A549 (cell line): ENCODE results near the gene PTPN22. TPM values are rescaled to one million over a fixed set of nuclear protein-coding genes. Genes with fewer than 3 reads are reported as not detected.

Experiments used
- ATAC-seq, 2 experiments: fragments of 200-7000 bp in 1 of 2; fragments of >200 bp in 1 of 2; cut with Nextera tagmentation in 1 of 2; cut with Tn5 transposase in 1 of 2; 3 replicates each; pipeline versions ENCODE4 v1.8.0 to v1.9.1; 2018 to 2020; ENCODE audit warnings: mild to moderate bottlenecking in 1 of 2, moderate library complexity in 1 of 2
- CTCF ChIA-PET: fragments of 300-600 bp; sonication (Branson Sonifier 250); formaldehyde crosslinking; extraction: SDS; loops from one replicate; lab custom pipeline; 2021; ENCODE audit warnings: antibody characterized with exemption, inconsistent platforms; lab: Yijun Ruan, JAX
- POLR2A ChIA-PET: fragments of 350-600 bp; formaldehyde crosslinking; extraction: SDS; loops from one replicate; lab custom pipeline; 2021; ENCODE audit warnings: antibody characterized with exemption, inconsistent platforms; lab: Yijun Ruan, JAX
- DNase-seq, 2 experiments: peaks; one replicate each; pipeline versions ENCODE4 v3.0.0 to v3.0.0-alpha.2; 2011 to 2016; ENCODE audit warnings: low read depth in 1 of 2, low spot score in 1 of 2
- FAIRE-seq: peaks from 2 replicates; lab custom pipeline; 2011; peaks lifted over from hg19 to GRCh38; lab: Jason Lieb, UNC
- H3K27ac ChIP-seq, 2 experiments: fragments of >200 bp; sonication (Bioruptor Twin); formaldehyde crosslinking; 3 replicates each; pipeline ENCODE4 v1.5.1; 2016 to 2017
- H3K4me1 ChIP-seq: fragments of >200 bp; sonication (Bioruptor Twin); formaldehyde crosslinking; 3 replicates; pipeline ENCODE4 v1.6.1; 2016
- H3K4me2 ChIP-seq: fragments of >200 bp; sonication (Bioruptor Twin); formaldehyde crosslinking; 3 replicates; pipeline ENCODE4 v1.6.1; 2016
- H3K4me3 ChIP-seq: fragments of >200 bp; sonication (Bioruptor Twin); formaldehyde crosslinking; 3 replicates; pipeline ENCODE4 v1.5.1; 2016
- H3K9me3 ChIP-seq: fragments of >200 bp; sonication (Bioruptor Twin); formaldehyde crosslinking; 3 replicates; pipeline ENCODE4 v1.6.1; 2016
- CEBPB ChIP-seq, 2 experiments: fragments of >200 bp in 1 of 2; sonication (Bioruptor Twin) in 1 of 2; formaldehyde crosslinking in 1 of 2; IDR thresholded peaks; 2 replicates each; pipeline ENCODE4 v1.6.1; 2012 to 2016
- EHF ChIP-seq: fragments of 250-450 bp; sonication (Bioruptor Pico); IDR thresholded peaks from 2 replicates; pipeline ENCODE4 v1.5.0; 2020; ENCODE audit warnings: mild to moderate bottlenecking
- EP300 ChIP-seq, 2 experiments: fragments of >200 bp; sonication (Bioruptor Twin); formaldehyde crosslinking; IDR thresholded peaks; 2 replicates in 1 of 2; 3 replicates in 1 of 2; pipeline ENCODE4 v1.6.1; 2016 to 2017
- FOSB ChIP-seq: fragments of 250-450 bp; sonication (Bioruptor Pico); IDR thresholded peaks from 2 replicates; pipeline ENCODE4 v1.5.0; 2020; ENCODE audit warnings: mild to moderate bottlenecking, moderate library complexity
- FOSL2 ChIP-seq, 2 experiments: fragments of 450-650 bp in 1 of 2; fragments of >200 bp in 1 of 2; sonication (Bioruptor Twin) in 1 of 2; formaldehyde crosslinking; IDR thresholded peaks; 2 replicates each; pipeline versions ENCODE4 v1.5.0 to v1.6.1; 2016 to 2020; ENCODE audit warnings: mild to moderate bottlenecking in 1 of 2, moderate library complexity in 1 of 2
- FOXS1 ChIP-seq: fragments of 250-450 bp; sonication (Bioruptor Pico); IDR thresholded peaks from 2 replicates; pipeline ENCODE4 v1.5.0; 2020; ENCODE audit warnings: mild to moderate bottlenecking, moderate library complexity
- GATA3 ChIP-seq: IDR thresholded peaks from 2 replicates; pipeline ENCODE4 v1.6.1; 2012; ENCODE audit warnings: borderline replicate concordance
- HOXB5 ChIP-seq: fragments of 250-450 bp; sonication (Bioruptor Pico); IDR thresholded peaks from 2 replicates; pipeline ENCODE4 v1.5.0; 2020; ENCODE audit warnings: mild to moderate bottlenecking, moderate library complexity
- KDM1A ChIP-seq: fragments of 200-600 bp; sonication (generic); IDR thresholded peaks from 2 replicates; pipeline ENCODE4 v1.6.1; 2016; ENCODE audit warnings: low read depth, mild to moderate bottlenecking
- KDM5A ChIP-seq: fragments of 200-600 bp; sonication (generic); IDR thresholded peaks from 2 replicates; pipeline ENCODE4 v1.6.1; 2016; ENCODE audit warnings: antibody characterized with exemption, mild to moderate bottlenecking
- MYC ChIP-seq: IDR thresholded peaks from 2 replicates; pipeline ENCODE4 v1.6.1; 2012; ENCODE audit warnings: mild to moderate bottlenecking, inconsistent platforms, low read length, improper control_type of control experiment, borderline replicate concordance
- PHF8 ChIP-seq: fragments of 200-600 bp; sonication (generic); IDR thresholded peaks from 2 replicates; pipeline ENCODE4 v1.6.1; 2016; ENCODE audit warnings: low read depth, mild to moderate bottlenecking, antibody characterized with exemption, moderate library complexity, borderline replicate concordance
- POLR2A ChIP-seq: IDR thresholded peaks from 2 replicates; pipeline ENCODE4 v1.6.1; 2012; ENCODE audit warnings: mild to moderate bottlenecking, low read length
- POLR2AphosphoS2 ChIP-seq: conservative IDR thresholded peaks from 2 replicates; pipeline ENCODE4 v1.6.1; 2012; ENCODE audit warnings: low read length, improper control_type of control experiment, inconsistent platforms
- RCOR1 ChIP-seq: fragments of 150-350 bp; IDR thresholded peaks from 2 replicates; pipeline ENCODE4 v1.6.1; 2014; ENCODE audit warnings: antibody characterized with exemption, low read length, low read depth
- RFX5 ChIP-seq: fragments of 450-650 bp; IDR thresholded peaks from 2 replicates; pipeline ENCODE4 v1.7.1; 2014; ENCODE audit warnings: antibody characterized with exemption, mild to moderate bottlenecking, moderate library complexity
- TFCP2L1 ChIP-seq: fragments of 250-450 bp; sonication (Bioruptor Pico); IDR thresholded peaks from 2 replicates; pipeline ENCODE4 v1.5.0; 2021; ENCODE audit warnings: mild to moderate bottlenecking
- TP53 ChIP-seq: fragments of 250-450 bp; sonication (Bioruptor Pico); IDR thresholded peaks from 2 replicates; pipeline ENCODE4 v1.5.0; 2021; ENCODE audit warnings: mild to moderate bottlenecking, moderate library complexity
- ZFP36 ChIP-seq: fragments of 450-650 bp; IDR thresholded peaks from 2 replicates; pipeline ENCODE4 v1.6.1; 2014; ENCODE audit warnings: borderline replicate concordance; ENCODE audit not compliant: partially characterized antibody
- ZNF302 ChIP-seq: fragments of 250-450 bp; sonication (Bioruptor Pico); IDR thresholded peaks from 2 replicates; pipeline ENCODE4 v1.9.0; 2021; ENCODE audit warnings: inconsistent platforms, mild to moderate bottlenecking, moderate library complexity
- WGBS: methylation state at CpG from one replicate; pipeline ENCODE4 v1.1.6; 2017; ENCODE audit errors: missing lambda C conversion rate; 5-methylcytosine and 5-hydroxymethylcytosine counted together
- polyA plus RNA-seq, 4 experiments: library from polyadenylated mRNA; depleted of rRNA in 3 of 4; stranded (reverse); fragments of >200 nt; fragmentation: RNase III in 1 of 4; extraction: RNeasy Plus Mini Kit Qiagen cat#74134 plus additional on column Dnase treatment in 1 of 4; gene quantifications; 2 replicates in 3 of 4; 3 replicates in 1 of 4; pipeline ENCODE4 v1.2.3, GENCODE V29; 2011 to 2017
- TF ChIP-seq, protein P1 (sequence below): IDR thresholded peaks from 2 replicates; pipeline ENCODE4 v1.6.1; 2012; ENCODE audit warnings: low read depth, borderline replicate concordance
- TF ChIP-seq, protein P2 (sequence below): fragments of 450-650 bp; IDR thresholded peaks from 2 replicates; pipeline ENCODE4 v1.6.1; 2014; ENCODE audit warnings: antibody characterized with exemption
- TF ChIP-seq, protein P3 (sequence below): fragments of 200-600 bp; sonication (generic); IDR thresholded peaks from 2 replicates; pipeline ENCODE4 v1.6.1; 2016; ENCODE audit warnings: antibody characterized with exemption, mild to moderate bottlenecking, moderate library complexity

PTPN22 gene
- polyA plus RNA-seq, 2 of the 4 experiments (the other 2 are of a cell fraction), result not detected

GRCh38 chr1:113802367-113803007, 69.0 kb downstream of the PTPN22 start:
- ChIA-PET CTCF (no interaction called here), POLR2A (no interaction called here)
- Histone ChIP-seq H3K27ac (no peak overlapping the region), H3K4me2 (no peak overlapping the region), H3K4me1 (peaks cover 16% of the 10 kb centered on the region), H3K4me3 (no peak overlapping the region), H3K9me3 (no peaks in the 10 kb centered on the region)
- 97% methylated on average over 3 of the region's 3 CpGs for WGBS
- FAIRE-seq (no peak), DNase-seq (no peak), ATAC-seq (no peak)
- TF ChIP-seq FOSB (CRISPR knock-in tag) (no peak), POLR2AphosphoS2 (no peak), TFCP2L1 (CRISPR knock-in tag) (no peak), KDM1A (no peak), MYC (no peak), FOSL2 (IDR thresholded peaks at IDR 0.05) (no peak), FOSL2 (CRISPR knock-in tag; IDR thresholded peaks at IDR 0.05) (no peak)
- TF ChIP-seq, protein P1, sequence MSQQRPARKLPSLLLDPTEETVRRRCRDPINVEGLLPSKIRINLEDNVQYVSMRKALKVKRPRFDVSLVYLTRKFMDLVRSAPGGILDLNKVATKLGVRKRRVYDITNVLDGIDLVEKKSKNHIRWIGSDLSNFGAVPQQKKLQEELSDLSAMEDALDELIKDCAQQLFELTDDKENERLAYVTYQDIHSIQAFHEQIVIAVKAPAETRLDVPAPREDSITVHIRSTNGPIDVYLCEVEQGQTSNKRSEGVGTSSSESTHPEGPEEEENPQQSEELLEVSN, result no peak
- TF ChIP-seq, protein P2, sequence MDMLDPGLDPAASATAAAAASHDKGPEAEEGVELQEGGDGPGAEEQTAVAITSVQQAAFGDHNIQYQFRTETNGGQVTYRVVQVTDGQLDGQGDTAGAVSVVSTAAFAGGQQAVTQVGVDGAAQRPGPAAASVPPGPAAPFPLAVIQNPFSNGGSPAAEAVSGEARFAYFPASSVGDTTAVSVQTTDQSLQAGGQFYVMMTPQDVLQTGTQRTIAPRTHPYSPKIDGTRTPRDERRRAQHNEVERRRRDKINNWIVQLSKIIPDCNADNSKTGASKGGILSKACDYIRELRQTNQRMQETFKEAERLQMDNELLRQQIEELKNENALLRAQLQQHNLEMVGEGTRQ, result no peak
- TF ChIP-seq, all 56 proteins: peak for 0

GRCh38 chr1:113800487-113800886, 71.0 kb downstream of the PTPN22 start:
- H3K27ac ChIP-seq, result no peak overlapping the region
- no peak for DNase-seq
- peaks cover 13% of the 10 kb centered on the region for H3K4me1 ChIP-seq
- 95% methylated on average over 3 of the region's 3 CpGs for WGBS
- no peaks in the 10 kb centered on the region for H3K9me3 ChIP-seq
- TF ChIP-seq PHF8 (no peak), FOXS1 (CRISPR knock-in tag) (no peak), ZNF302 (no peak), KDM5A (no peak), ZFP36 (no peak), EP300 (IDR thresholded peaks at IDR 0.05) (no peak), POLR2A (no peak), POLR2AphosphoS2 (no peak), FOSB (CRISPR knock-in tag) (no peak), CEBPB (IDR thresholded peaks at IDR 0.05) (no peak), KDM1A (no peak), EHF (CRISPR knock-in tag) (no peak), GATA3 (no peak), RFX5 (no peak), RCOR1 (no peak), TP53 (CRISPR knock-in tag) (no peak), HOXB5 (CRISPR knock-in tag) (no peak)
- TF ChIP-seq, protein P3, sequence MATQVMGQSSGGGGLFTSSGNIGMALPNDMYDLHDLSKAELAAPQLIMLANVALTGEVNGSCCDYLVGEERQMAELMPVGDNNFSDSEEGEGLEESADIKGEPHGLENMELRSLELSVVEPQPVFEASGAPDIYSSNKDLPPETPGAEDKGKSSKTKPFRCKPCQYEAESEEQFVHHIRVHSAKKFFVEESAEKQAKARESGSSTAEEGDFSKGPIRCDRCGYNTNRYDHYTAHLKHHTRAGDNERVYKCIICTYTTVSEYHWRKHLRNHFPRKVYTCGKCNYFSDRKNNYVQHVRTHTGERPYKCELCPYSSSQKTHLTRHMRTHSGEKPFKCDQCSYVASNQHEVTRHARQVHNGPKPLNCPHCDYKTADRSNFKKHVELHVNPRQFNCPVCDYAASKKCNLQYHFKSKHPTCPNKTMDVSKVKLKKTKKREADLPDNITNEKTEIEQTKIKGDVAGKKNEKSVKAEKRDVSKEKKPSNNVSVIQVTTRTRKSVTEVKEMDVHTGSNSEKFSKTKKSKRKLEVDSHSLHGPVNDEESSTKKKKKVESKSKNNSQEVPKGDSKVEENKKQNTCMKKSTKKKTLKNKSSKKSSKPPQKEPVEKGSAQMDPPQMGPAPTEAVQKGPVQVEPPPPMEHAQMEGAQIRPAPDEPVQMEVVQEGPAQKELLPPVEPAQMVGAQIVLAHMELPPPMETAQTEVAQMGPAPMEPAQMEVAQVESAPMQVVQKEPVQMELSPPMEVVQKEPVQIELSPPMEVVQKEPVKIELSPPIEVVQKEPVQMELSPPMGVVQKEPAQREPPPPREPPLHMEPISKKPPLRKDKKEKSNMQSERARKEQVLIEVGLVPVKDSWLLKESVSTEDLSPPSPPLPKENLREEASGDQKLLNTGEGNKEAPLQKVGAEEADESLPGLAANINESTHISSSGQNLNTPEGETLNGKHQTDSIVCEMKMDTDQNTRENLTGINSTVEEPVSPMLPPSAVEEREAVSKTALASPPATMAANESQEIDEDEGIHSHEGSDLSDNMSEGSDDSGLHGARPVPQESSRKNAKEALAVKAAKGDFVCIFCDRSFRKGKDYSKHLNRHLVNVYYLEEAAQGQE, result no peak
- TF ChIP-seq, protein P1, result no peak
- POLR2A ChIA-PET, result no interaction called here
- FAIRE-seq, result no peak
- ATAC-seq, result no peak
- no peak overlapping the region for H3K4me3 ChIP-seq
- CTCF ChIA-PET, result no interaction called here
- H3K4me2 ChIP-seq, result no peak overlapping the region
